Measurements from ENCODE around the gene RAB5A.
A peak's percentile ranks its signal among the peaks of the same experiment; 100 is the strongest.
"Not testable (repeated sequence)": the region's sequence is repeated elsewhere in the genome, so short reads cannot be mapped to it uniquely, and the experiment has no call there.

RAB5A gene

DNA sequence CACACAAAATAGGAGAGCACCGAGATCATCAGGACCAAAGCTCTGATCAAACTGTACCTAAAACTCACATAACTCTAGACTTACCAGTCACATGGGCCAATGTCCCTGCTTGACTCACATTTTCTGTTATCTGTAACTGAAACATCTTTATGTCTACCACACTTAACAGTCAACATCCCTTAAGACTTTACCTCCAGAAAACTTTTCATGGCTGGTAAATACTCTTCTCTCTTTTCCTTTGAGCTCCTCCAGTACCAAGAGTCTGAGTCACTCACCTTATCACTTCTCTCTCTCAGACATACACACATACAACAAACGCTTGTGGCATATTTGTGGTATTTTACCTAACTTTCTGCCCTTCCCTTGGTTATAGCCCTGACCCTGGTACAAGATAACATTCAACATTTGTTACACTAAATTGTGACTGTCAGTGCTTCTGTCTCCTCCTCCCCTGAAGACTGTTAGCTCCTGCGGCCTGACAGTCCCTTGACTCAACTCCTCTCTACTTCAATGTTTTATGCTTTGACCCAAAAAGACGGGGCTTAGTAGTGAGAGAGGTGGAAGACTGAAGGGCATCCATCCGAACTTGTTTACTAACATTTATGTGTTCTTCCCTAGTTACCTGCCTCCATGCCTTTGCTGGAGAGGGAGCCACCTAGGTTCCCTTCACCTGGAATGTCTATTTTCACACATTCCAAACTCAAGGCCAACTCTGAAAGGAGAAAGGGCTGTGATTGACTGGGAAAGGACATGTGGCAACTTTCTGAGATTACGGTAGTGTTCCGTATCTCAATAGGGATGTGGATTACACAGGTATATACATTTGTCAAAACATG is 9.2 kb upstream of the RAB5A start:
- H3K27ac Mint-ChIP-seq = peak overlapping the region; percentile 82
- ATAC-seq (peak; percentile 91), DNase-seq (no peak)
- H3K4me1 Mint-ChIP-seq = peaks cover 27% of the 10 kb centered on the region
- no peaks in the 10 kb centered on the region for H3K36me3 Mint-ChIP-seq (ENCODE audit: low read depth)
- H3K4me3 Mint-ChIP-seq = no peak overlapping the region
- H3K27me3 Mint-ChIP-seq = peaks cover 9% of the 10 kb centered on the region
- peaks cover 5% of the 10 kb centered on the region for H3K9me3 Mint-ChIP-seq

- DNase-seq = no peak
- H3K4me1 Mint-ChIP-seq = peaks cover 25% of the 10 kb centered on the region
- peaks cover 9% of the 10 kb centered on the region for H3K27me3 Mint-ChIP-seq
- ATAC-seq = no peak
- no peak overlapping the region for H3K4me3 Mint-ChIP-seq
- no peak overlapping the region for H3K27ac Mint-ChIP-seq
- peaks cover 5% of the 10 kb centered on the region for H3K9me3 Mint-ChIP-seq
- H3K36me3 Mint-ChIP-seq (ENCODE audit: low read depth) = no peaks in the 10 kb centered on the region
Observed at GRCh38 chr3:19938295-19938627, 8.6 kb upstream of the RAB5A start.

DNA sequence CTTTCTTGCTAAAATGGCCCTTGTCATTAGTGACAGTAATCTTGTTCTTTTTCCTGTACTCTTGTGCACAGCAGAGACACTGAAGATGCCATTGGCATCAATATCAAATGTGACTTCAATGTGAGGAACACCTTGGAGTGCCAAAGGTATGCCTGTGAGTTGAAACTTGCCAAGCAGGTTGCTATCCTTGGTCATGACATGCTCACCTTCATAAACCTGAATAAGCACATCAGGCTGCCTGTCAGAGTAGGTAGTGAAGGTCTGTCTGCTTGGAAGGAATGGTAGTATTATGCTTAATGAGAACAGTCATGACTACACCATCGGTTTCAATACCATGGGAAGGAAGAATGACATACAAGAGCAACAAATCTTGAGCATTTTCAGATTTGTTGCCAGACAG is 6.3 kb upstream of the RAB5A start:
- no peak for ATAC-seq
- peaks cover 20% of the 10 kb centered on the region for H3K4me1 Mint-ChIP-seq
- peaks cover 2% of the 10 kb centered on the region for H3K27me3 Mint-ChIP-seq
- no peak overlapping the region for H3K4me3 Mint-ChIP-seq
- H3K27ac Mint-ChIP-seq = no peak overlapping the region
- no peaks in the 10 kb centered on the region for H3K9me3 Mint-ChIP-seq
- no peak for DNase-seq
- no peaks in the 10 kb centered on the region for H3K36me3 Mint-ChIP-seq (ENCODE audit: low read depth)

- Mint-ChIP-seq H3K27ac (no peak overlapping the region), H3K27me3 (peaks cover 2% of the 10 kb centered on the region), H3K4me1 (peaks cover 43% of the 10 kb centered on the region), H3K9me3 (no peaks in the 10 kb centered on the region), H3K36me3 (ENCODE audit: low read depth) (peaks cover 8% of the 10 kb centered on the region), H3K4me3 (peak overlapping the region; percentile 97)
- DNase-seq (no peak), ATAC-seq (no peak)
Observed at GRCh38 chr3:19945534-19945933, 1.4 kb upstream of the RAB5A start.

GRCh38 chr3:19945969-19946831 is 697 bp upstream of the RAB5A start:
- H3K4me3 Mint-ChIP-seq = peak overlapping the region; percentile 97
- peaks cover 13% of the 10 kb centered on the region for H3K36me3 Mint-ChIP-seq (ENCODE audit: low read depth)
- H3K27me3 Mint-ChIP-seq = peaks cover 2% of the 10 kb centered on the region
- H3K27ac Mint-ChIP-seq = peak overlapping the region; percentile 98
- ATAC-seq (no peak), DNase-seq (peak; percentile 12)
- no peaks in the 10 kb centered on the region for H3K9me3 Mint-ChIP-seq
- H3K4me1 Mint-ChIP-seq = peaks cover 48% of the 10 kb centered on the region

DNA sequence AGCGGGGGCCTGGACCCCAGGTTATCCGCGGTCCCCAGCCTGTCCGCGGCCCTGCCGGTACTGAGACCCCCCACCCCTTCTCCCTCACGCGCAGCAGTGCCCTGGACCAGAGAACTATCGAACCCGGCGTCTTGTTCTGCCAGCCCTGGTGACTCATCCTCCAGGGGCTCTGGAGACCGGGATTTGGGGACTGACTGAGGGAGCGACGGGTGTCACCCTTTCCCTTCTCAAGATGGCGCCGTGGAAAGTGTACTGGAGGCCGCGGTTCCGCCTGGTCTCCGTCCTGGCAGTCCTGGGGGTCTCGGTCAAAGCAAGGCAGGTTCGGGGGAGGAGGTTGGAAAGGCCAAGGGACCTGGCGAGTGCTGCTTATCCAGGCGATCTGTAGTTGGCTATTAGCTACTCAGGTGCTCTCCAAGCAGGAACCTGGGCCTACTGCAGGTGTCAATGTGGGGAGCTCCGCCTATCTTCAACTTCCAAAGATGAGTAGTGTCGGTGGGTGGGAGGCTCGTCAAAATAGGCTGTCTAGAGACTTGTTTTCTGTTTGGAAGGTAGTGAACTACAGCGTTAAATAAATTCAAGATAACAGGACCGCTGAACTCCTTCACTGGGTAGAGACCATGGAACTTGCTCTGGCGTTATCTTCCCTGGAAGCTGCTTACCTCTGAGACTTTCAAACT is 790 bp downstream of the RAB5A start:
- DNase-seq = peak; percentile 55
- Mint-ChIP-seq H3K36me3 (ENCODE audit: low read depth) (peaks cover 22% of the 10 kb centered on the region), H3K27ac (peak overlapping the region; percentile 98), H3K4me1 (peaks cover 58% of the 10 kb centered on the region), H3K9me3 (no peaks in the 10 kb centered on the region), H3K4me3 (peak overlapping the region; percentile 97), H3K27me3 (peaks cover 2% of the 10 kb centered on the region)
- ATAC-seq = peak; percentile 18

DNA sequence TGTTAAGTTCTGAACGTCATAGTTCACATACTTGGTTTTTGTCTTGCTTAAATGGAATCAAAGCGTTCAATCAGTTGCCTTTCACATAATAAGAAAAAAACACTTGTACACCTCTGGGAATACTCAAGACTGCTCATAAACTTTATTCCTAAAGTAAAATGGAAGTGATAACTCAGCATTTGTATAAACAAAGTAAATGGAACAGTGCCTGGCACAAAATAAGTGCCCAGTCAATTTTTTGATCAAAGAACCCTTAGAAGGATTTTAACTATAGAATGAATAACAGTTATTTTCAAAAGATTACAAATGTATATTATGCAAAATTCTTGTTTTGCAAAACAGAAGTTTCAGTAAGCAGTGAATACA is 1.3 kb downstream of the RAB5A start:
- Mint-ChIP-seq H3K9me3 (no peaks in the 10 kb centered on the region), H3K4me3 (peak overlapping the region; percentile 97), H3K27me3 (peaks cover 2% of the 10 kb centered on the region), H3K36me3 (ENCODE audit: low read depth) (peaks cover 22% of the 10 kb centered on the region), H3K4me1 (peaks cover 59% of the 10 kb centered on the region), H3K27ac (peak overlapping the region; percentile 98)
- ATAC-seq (no peak), DNase-seq (no peak)

GRCh38 chr3:19950316-19950715 is 3.4 kb downstream of the RAB5A start:
- Mint-ChIP-seq H3K4me3 (no peak overlapping the region), H3K27ac (no peak overlapping the region), H3K9me3 (no peaks in the 10 kb centered on the region), H3K4me1 (peaks cover 63% of the 10 kb centered on the region), H3K27me3 (peaks cover 2% of the 10 kb centered on the region), H3K36me3 (ENCODE audit: low read depth) (peaks cover 34% of the 10 kb centered on the region)
- ATAC-seq = no peak
- no peak for DNase-seq

- H3K4me3 Mint-ChIP-seq = no peak overlapping the region
Observed at GRCh38 chr3:19954676-19955075, 7.8 kb downstream of the RAB5A start.

DNA sequence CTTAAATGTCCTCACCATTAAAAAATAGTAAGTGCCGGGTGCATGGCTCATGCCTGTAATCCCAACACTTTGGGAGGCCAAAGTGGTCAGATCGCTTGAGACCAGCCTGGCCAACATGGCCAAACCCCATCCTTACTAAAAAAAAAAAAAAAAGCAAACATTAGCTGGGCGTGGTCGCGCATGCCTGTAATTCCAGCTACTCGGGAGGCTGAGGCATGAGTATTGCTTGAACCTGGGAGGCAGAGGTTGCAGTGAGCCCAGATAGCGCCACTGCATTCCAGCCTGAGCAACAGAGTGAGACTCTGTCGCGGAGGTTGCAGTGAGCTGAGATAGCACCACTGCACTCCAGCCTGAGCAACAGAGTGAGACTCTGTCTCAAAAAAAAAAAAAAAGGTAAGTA is 10.5 kb downstream of the RAB5A start:
- not testable (repeated sequence) for DNase-seq, H3K27me3 Mint-ChIP-seq, ATAC-seq, H3K27ac Mint-ChIP-seq, H3K4me3 Mint-ChIP-seq, H3K9me3 Mint-ChIP-seq
- Mint-ChIP-seq H3K36me3 (ENCODE audit: low read depth) (peaks cover 30% of the 10 kb centered on the region), H3K4me1 (peaks cover 47% of the 10 kb centered on the region)

More at GRCh38 chr3:19954676-19955075, 7.8 kb downstream of the RAB5A start:
- DNase-seq (no peak), ATAC-seq (no peak)
- Mint-ChIP-seq H3K27me3 (no peaks in the 10 kb centered on the region), H3K9me3 (no peaks in the 10 kb centered on the region), H3K36me3 (ENCODE audit: low read depth) (peaks cover 38% of the 10 kb centered on the region), H3K27ac (no peak overlapping the region), H3K4me1 (peaks cover 45% of the 10 kb centered on the region)

- H3K36me3 Mint-ChIP-seq (ENCODE audit: low read depth) = peaks cover 28% of the 10 kb centered on the region
- H3K27ac Mint-ChIP-seq = no peak overlapping the region
- no peak for ATAC-seq
- no peaks in the 10 kb centered on the region for H3K27me3 Mint-ChIP-seq
- no peaks in the 10 kb centered on the region for H3K9me3 Mint-ChIP-seq
- DNase-seq = no peak
- H3K4me1 Mint-ChIP-seq = peaks cover 41% of the 10 kb centered on the region
- H3K4me3 Mint-ChIP-seq = no peak overlapping the region
Observed at GRCh38 chr3:19959505-19959904, 12.6 kb downstream of the RAB5A start.

- ATAC-seq = no peak
Observed at GRCh38 chr3:19960696-19961095, 13.8 kb downstream of the RAB5A start.

DNA sequence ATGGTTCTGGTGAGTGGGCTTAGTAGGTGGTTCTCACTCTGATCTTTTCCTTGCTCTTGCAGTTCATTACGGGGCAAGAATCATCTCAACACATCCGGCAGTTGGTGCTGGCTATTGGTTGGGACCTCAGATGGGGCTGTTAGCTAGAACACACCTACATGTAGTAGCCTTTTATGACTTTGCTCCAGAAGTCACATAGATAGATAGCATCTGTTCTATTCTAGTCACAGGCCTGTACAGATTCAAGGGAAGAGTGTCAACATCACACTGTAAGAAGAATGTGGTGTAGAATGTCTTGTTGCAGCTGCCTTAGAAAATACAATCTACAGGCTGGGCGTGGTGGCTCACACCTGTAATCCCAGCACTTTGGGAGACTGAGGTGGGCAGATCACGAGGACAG is 15.1 kb downstream of the RAB5A start:
- DNase-seq = no peak
- no peaks in the 10 kb centered on the region for H3K27me3 Mint-ChIP-seq
- ATAC-seq = no peak
- no peaks in the 10 kb centered on the region for H3K9me3 Mint-ChIP-seq
- H3K4me3 Mint-ChIP-seq = no peak overlapping the region
- H3K27ac Mint-ChIP-seq = no peak overlapping the region
- H3K36me3 Mint-ChIP-seq (ENCODE audit: low read depth) = peaks cover 22% of the 10 kb centered on the region
- peaks cover 40% of the 10 kb centered on the region for H3K4me1 Mint-ChIP-seq

More at GRCh38 chr3:19960696-19961095, 13.8 kb downstream of the RAB5A start:
- Mint-ChIP-seq H3K36me3 (ENCODE audit: low read depth) (peaks cover 19% of the 10 kb centered on the region), H3K27me3 (no peaks in the 10 kb centered on the region), H3K9me3 (no peaks in the 10 kb centered on the region), H3K4me1 (peaks cover 36% of the 10 kb centered on the region), H3K4me3 (no peak overlapping the region), H3K27ac (no peak overlapping the region)
- DNase-seq = no peak

- H3K4me3 Mint-ChIP-seq = no peak overlapping the region
- H3K4me1 Mint-ChIP-seq = peaks cover 27% of the 10 kb centered on the region
- H3K9me3 Mint-ChIP-seq = no peaks in the 10 kb centered on the region
- no peaks in the 10 kb centered on the region for H3K27me3 Mint-ChIP-seq
- DNase-seq (no peak), ATAC-seq (no peak)
- H3K27ac Mint-ChIP-seq = no peak overlapping the region
- peaks cover 18% of the 10 kb centered on the region for H3K36me3 Mint-ChIP-seq (ENCODE audit: low read depth)
Observed at GRCh38 chr3:19967208-19967607, 20.3 kb downstream of the RAB5A start.
